Neural cell (in vitro differentiated cells): ENCODE data around the gene PRRT2. TPM values are rescaled to one million over a fixed set of nuclear protein-coding genes. Genes with fewer than 3 reads are reported as not detected.
"Not testable (repeated sequence)": the region's sequence is repeated elsewhere in the genome, so short reads cannot be mapped to it uniquely, and the experiment has no call there.

Source experiments
- H2AFZ ChIP-seq: fragments of 200-600, 300-800 bp; sonication (generic), shearing (Covaris generic); 2 replicates; pipeline ENCODE4 v1.6.0; 2014; ENCODE audit warnings: low read depth, mild to moderate bottlenecking, antibody characterized with exemption, low read length, moderate library complexity
- H3F3A ChIP-seq: fragments of 200-600 bp; shearing (Covaris generic); 2 replicates; pipeline ENCODE4 v1.6.1; 2016; ENCODE audit warnings: mild to moderate bottlenecking, moderate library complexity, mixed read lengths, antibody characterized with exemption, low read length; ENCODE audit not compliant: insufficient read depth, poor library complexity, severe bottlenecking
- H3K27ac ChIP-seq: fragments of 200-600, 300-800 bp; sonication (generic), shearing (Covaris generic); 2 replicates; pipeline ENCODE4 v1.5.1; 2014; ENCODE audit warnings: mild to moderate bottlenecking, low read length, moderate library complexity
- H3K27me3 ChIP-seq: fragments of 300-800, 200-600 bp; sonication (generic), shearing (Covaris generic); 2 replicates; pipeline ENCODE4 v1.6.0; 2014; ENCODE audit warnings: mild to moderate bottlenecking, low read depth, low read length, moderate library complexity; ENCODE audit not compliant: insufficient read depth
- H3K36me3 ChIP-seq: fragments of 300-800, 200-600 bp; sonication (generic), shearing (Covaris generic); 2 replicates; pipeline ENCODE4 v1.5.1; 2014; ENCODE audit warnings: mild to moderate bottlenecking, antibody characterized with exemption, low read length, moderate library complexity; ENCODE audit not compliant: insufficient read depth
- H3K4me2 ChIP-seq: fragments of 300-800, 200-600 bp; sonication (generic), shearing (Covaris generic); 2 replicates; pipeline ENCODE4 v1.6.0; 2014; ENCODE audit warnings: mild to moderate bottlenecking, low read length
- H3K4me3 ChIP-seq: fragments of 300-800, 200-600 bp; sonication (generic), shearing (Covaris generic); 2 replicates; pipeline ENCODE4 v1.5.1; 2014; ENCODE audit warnings: mild to moderate bottlenecking, low read length, moderate library complexity
- H3K79me2 ChIP-seq: fragments of 200-600 bp; shearing (Covaris generic); replicated peaks from 2 replicates; pipeline ENCODE4 v1.6.0; 2014; ENCODE audit warnings: mild to moderate bottlenecking, low read length, moderate library complexity; ENCODE audit not compliant: insufficient read depth
- H3K9ac ChIP-seq: fragments of 300-800, 200-600 bp; sonication (generic), shearing (Covaris generic); 2 replicates; pipeline ENCODE4 v1.6.1; 2016; ENCODE audit warnings: mild to moderate bottlenecking, low read length, mixed read lengths
- H3K9me2 ChIP-seq: fragments of 200-600 bp; shearing (Covaris generic); 2 replicates; pipeline ENCODE4 v1.6.1; 2016; ENCODE audit warnings: mild to moderate bottlenecking, low read length, mixed read lengths; ENCODE audit not compliant: insufficient read depth
- H3K9me3 ChIP-seq: fragments of 200-600, 300-800 bp; sonication (generic), shearing (Covaris generic); 2 replicates; pipeline ENCODE4 v1.6.1; 2016; ENCODE audit warnings: mild to moderate bottlenecking, mixed run types, low read length, moderate library complexity, mixed read lengths
- H4K20me1 ChIP-seq: fragments of 200-600 bp; shearing (Covaris generic); 2 replicates; pipeline ENCODE4 v1.6.1; 2016; ENCODE audit warnings: mild to moderate bottlenecking, mixed run types; ENCODE audit not compliant: insufficient read depth
- CTCF ChIP-seq: fragments of 450-650 bp; IDR thresholded peaks from 2 replicates; pipeline ENCODE4 v1.5.1; 2014; ENCODE audit warnings: antibody characterized with exemption, mild to moderate bottlenecking, moderate library complexity; ENCODE audit not compliant: poor library complexity, severe bottlenecking
- EP300 ChIP-seq: fragments of 450-650 bp; conservative IDR thresholded peaks from 2 replicates; pipeline ENCODE4 v1.6.1; 2014; ENCODE audit warnings: antibody characterized with exemption, mild to moderate bottlenecking, moderate library complexity; ENCODE audit not compliant: poor library complexity, severe bottlenecking
- EZH2 ChIP-seq: fragments of 200-600, 300-800 bp; shearing (Covaris generic), sonication (generic); IDR thresholded peaks from 2 replicates; pipeline ENCODE4 v1.6.1; 2014; ENCODE audit warnings: antibody characterized with exemption, low read length, borderline replicate concordance, mild to moderate bottlenecking; ENCODE audit not compliant: insufficient read depth, poor library complexity, severe bottlenecking
- MXI1 ChIP-seq: fragments of 450-650 bp; conservative IDR thresholded peaks from 2 replicates; pipeline ENCODE4 v1.6.1; 2014; ENCODE audit warnings: antibody characterized with exemption, mild to moderate bottlenecking; ENCODE audit not compliant: poor library complexity, severe bottlenecking
- POLR2AphosphoS5 ChIP-seq: IDR thresholded peaks from 2 replicates; pipeline ENCODE4 v1.6.1; 2012
- RAD21 ChIP-seq: fragments of 450-650 bp; conservative IDR thresholded peaks from 2 replicates; pipeline ENCODE4 v1.6.1; 2014; ENCODE audit warnings: antibody characterized with exemption, mild to moderate bottlenecking, moderate library complexity
- REST ChIP-seq: IDR thresholded peaks from 2 replicates; pipeline ENCODE4 v1.6.1; 2012; ENCODE audit warnings: borderline replicate concordance
- SMC3 ChIP-seq: fragments of 450-650 bp; conservative IDR thresholded peaks from 2 replicates; pipeline ENCODE4 v1.6.1; 2014; ENCODE audit warnings: antibody characterized with exemption, mild to moderate bottlenecking, moderate library complexity; ENCODE audit not compliant: poor library complexity
- TAF1 ChIP-seq: IDR thresholded peaks from 2 replicates; pipeline ENCODE4 v1.6.1; 2012; ENCODE audit warnings: low read depth
- polyA plus RNA-seq: library from polyadenylated mRNA; depleted of rRNA; stranded (reverse); fragments of >200 nt; gene quantifications from 2 replicates; pipeline ENCODE4 v1.2.3, GENCODE V29; 2014

PRRT2 gene
- polyA plus RNA-seq, 1 donor from 2014 or later: 84.2 TPM

- Histone ChIP-seq H3K4me2 (no peak overlapping the region), H3K4me3 (no peak overlapping the region), H3F3A (no peaks in the 10 kb centered on the region), H3K9ac (no peak overlapping the region), H3K27me3 (no peaks in the 10 kb centered on the region), H2AFZ (no peak overlapping the region), H3K79me2 (no peaks in the 10 kb centered on the region), H3K9me2 (no peaks in the 10 kb centered on the region), H3K36me3 (no peaks in the 10 kb centered on the region), H3K27ac (no peak overlapping the region), H4K20me1 (no peaks in the 10 kb centered on the region), H3K9me3 (no peaks in the 10 kb centered on the region)
- TF ChIP-seq CTCF: no peak
- TF ChIP-seq SMC3: no peak
- no peak for TF ChIP-seq EZH2
- TF ChIP-seq RAD21: no peak
- TF ChIP-seq EP300: no peak
- no peak for TF ChIP-seq TAF1
- no peak for TF ChIP-seq REST
- no peak for TF ChIP-seq POLR2AphosphoS5
- no peak for TF ChIP-seq MXI1
Observed at GRCh38 chr16:29830774-29831173, 18.8 kb downstream of the PRRT2 start.

GRCh38 chr16:29831490-29831889 lies 19.5 kb downstream of the PRRT2 start:
- H4K20me1 ChIP-seq: no peaks in the 10 kb centered on the region
- no peak overlapping the region for H2AFZ ChIP-seq
- H3F3A ChIP-seq: no peaks in the 10 kb centered on the region
- no peak overlapping the region for H3K9ac ChIP-seq
- no peak overlapping the region for H3K4me2 ChIP-seq
- no peaks in the 10 kb centered on the region for H3K9me2 ChIP-seq
- H3K27me3 ChIP-seq: no peaks in the 10 kb centered on the region
- H3K9me3 ChIP-seq: no peaks in the 10 kb centered on the region
- TF ChIP-seq SMC3: no peak
- TF ChIP-seq RAD21: no peak
- TF ChIP-seq MXI1: no peak
- no peak for TF ChIP-seq EP300
- no peak for TF ChIP-seq CTCF
- TF ChIP-seq REST: no peak
- no peak for TF ChIP-seq TAF1
- no peaks in the 10 kb centered on the region for H3K79me2 ChIP-seq
- H3K4me3 ChIP-seq: no peak overlapping the region
- no peak overlapping the region for H3K27ac ChIP-seq
- H3K36me3 ChIP-seq: no peaks in the 10 kb centered on the region

- H3K27ac ChIP-seq, H3K9me2 ChIP-seq, H2AFZ ChIP-seq, H3K79me2 ChIP-seq, H3K27me3 ChIP-seq, H3K36me3 ChIP-seq, H3K9me3 ChIP-seq, H4K20me1 ChIP-seq, H3K4me3 ChIP-seq, H3K9ac ChIP-seq, H3K4me2 ChIP-seq, H3F3A ChIP-seq: not testable (repeated sequence)
Observed at GRCh38 chr16:29833219-29833618, 21.2 kb downstream of the PRRT2 start.
